GM23248 (cell line): ENCODE results near the gene AADAT. TPM values are rescaled to one million over a fixed set of nuclear protein-coding genes. Genes with fewer than 3 reads are reported as not detected.
"Not testable (repeated sequence)": the region's sequence is repeated elsewhere in the genome, so short reads cannot be mapped to it uniquely, and the experiment has no call there.

Source experiments
- DNase-seq: peaks from one replicate; pipeline ENCODE4 v3.0.0-alpha.2; 2015
- H2AFZ ChIP-seq: fragments of 200-600 bp; sonication (generic); 2 replicates; pipeline ENCODE4 v1.6.1; 2016; ENCODE audit warnings: antibody characterized with exemption
- H3F3A ChIP-seq: fragments of 200-600 bp; sonication (generic); 2 replicates; pipeline ENCODE4 v1.6.1; 2016; ENCODE audit warnings: mild to moderate bottlenecking, antibody characterized with exemption, mixed run types; ENCODE audit not compliant: insufficient read depth
- H3K27ac ChIP-seq: fragments of 200-600 bp; sonication (generic); 2 replicates; pipeline ENCODE4 v1.5.1; 2016; ENCODE audit warnings: mild to moderate bottlenecking
- H3K27me3 ChIP-seq: fragments of 200-600 bp; sonication (generic); replicated peaks from 2 replicates; pipeline ENCODE4 v1.6.1; 2016; ENCODE audit warnings: mild to moderate bottlenecking; ENCODE audit not compliant: insufficient read depth
- H3K36me3 ChIP-seq: fragments of 200-600 bp; sonication (generic); 2 replicates; pipeline ENCODE4 v1.6.1; 2016; ENCODE audit warnings: low read depth, mild to moderate bottlenecking
- H3K4me1 ChIP-seq: fragments of 200-600 bp; sonication (generic); 2 replicates; pipeline ENCODE4 v1.6.1; 2016; ENCODE audit warnings: mild to moderate bottlenecking; ENCODE audit not compliant: insufficient read depth
- H3K4me2 ChIP-seq: fragments of 200-600 bp; sonication (generic); one replicate; pipeline ENCODE4 v1.6.1; 2016; ENCODE audit warnings: mild to moderate bottlenecking; ENCODE audit not compliant: unreplicated experiment
- H3K4me3 ChIP-seq: fragments of 200-600 bp; sonication (generic); 2 replicates; pipeline ENCODE4 v1.5.1; 2016; ENCODE audit warnings: mild to moderate bottlenecking
- H3K79me2 ChIP-seq: fragments of 200-600 bp; sonication (generic); 2 replicates; pipeline ENCODE4 v1.6.1; 2016; ENCODE audit warnings: mild to moderate bottlenecking; ENCODE audit not compliant: insufficient read depth
- H3K9ac ChIP-seq: fragments of 200-600 bp; sonication (generic); 2 replicates; pipeline ENCODE4 v1.6.1; 2016; ENCODE audit warnings: mild to moderate bottlenecking
- H3K9me2 ChIP-seq: fragments of 200-600 bp; sonication (generic); 2 replicates; pipeline ENCODE4 v1.6.1; 2016; ENCODE audit warnings: mixed run types, mild to moderate bottlenecking, moderate library complexity; ENCODE audit not compliant: insufficient read depth
- H3K9me3 ChIP-seq: fragments of 200-600 bp; sonication (generic); one replicate; pipeline ENCODE4 v1.6.1; 2017; ENCODE audit warnings: low read depth
- H4K20me1 ChIP-seq: fragments of 200-600 bp; sonication (generic); 2 replicates; pipeline ENCODE4 v1.6.0; 2016; ENCODE audit not compliant: insufficient read depth
- EZH2 ChIP-seq: fragments of 200-600 bp; sonication (generic); IDR thresholded peaks from 2 replicates; pipeline ENCODE4 v1.6.1; 2018; ENCODE audit warnings: antibody characterized with exemption, mild to moderate bottlenecking; ENCODE audit not compliant: insufficient read depth, poor library complexity, severe bottlenecking
- EZH2phosphoT487 ChIP-seq: fragments of 200-600 bp; sonication (generic); IDR thresholded peaks from 2 replicates; pipeline ENCODE4 v1.6.1; 2018; ENCODE audit warnings: antibody characterized with exemption, moderate library complexity, mild to moderate bottlenecking, low read depth; ENCODE audit not compliant: insufficient read depth
- WGBS, 2 experiments: methylation state at CpG; one replicate each; pipeline ENCODE4 v1.1.6; 2015 to 2017; ENCODE audit warnings: low lambda C conversion rate in 2 of 2, low coverage in 1 of 2; ENCODE audit errors: missing lambda C conversion rate in 2 of 2; 5-methylcytosine and 5-hydroxymethylcytosine counted together
- in situ Hi-C: fragments of 300-500 bp; cut with MboI; formaldehyde crosslinking; loops from 2 replicates; pipeline ENCODE4 v1.15.0; 2020
- polyA plus RNA-seq: library from polyadenylated mRNA; unstranded; fragments of >200 nt; fragmentation: Nextera tagmentation; extraction: Ambion mirVana; gene quantifications from 2 replicates; pipeline ENCODE4 v1.2.1, GENCODE V29; 2016
- total RNA-seq: library from RNA; depleted of rRNA; stranded (reverse); fragments of >200 nt; shearing (Covaris generic); gene quantifications from 2 replicates; pipeline ENCODE4 v1.2.3, GENCODE V29; 2014

AADAT gene
- total and polyA plus RNA-seq, 2 experiments from 2014 or later = 4.3 to 7.7 TPM

GRCh38 chr4:170114636-170115035 is 24.9 kb upstream of the AADAT start:
- WGBS, 2 experiments = 78 to 83% methylated on average over 4 of the region's 4 CpGs
- Histone ChIP-seq H3K79me2 (no peaks in the 10 kb centered on the region), H3K4me1 (peaks cover 6% of the 10 kb centered on the region), H3F3A (0 out of 2 replicates have a peak, but pooled peaks cover 2% of the 10 kb centered on the region), H3K27me3 (no peaks in the 10 kb centered on the region), H3K9me2 (no peaks in the 10 kb centered on the region), H3K9ac (no peak overlapping the region), H3K4me3 (no peak overlapping the region), H3K4me2 (no peak overlapping the region), H2AFZ (no peak overlapping the region), H3K36me3 (no peaks in the 10 kb centered on the region), H4K20me1 (no peaks in the 10 kb centered on the region), H3K9me3 (no peaks in the 10 kb centered on the region), H3K27ac (no peak overlapping the region)
- in situ Hi-C loops = no loop called here
- DNase-seq = no peak
- TF ChIP-seq EZH2 (no peak), EZH2phosphoT487 (no peak)

GRCh38 chr4:170114183-170114582 is 24.4 kb upstream of the AADAT start:
- H3K9ac ChIP-seq, H2AFZ ChIP-seq, DNase-seq, H3K4me3 ChIP-seq, in situ Hi-C loops, H3K27me3 ChIP-seq, H4K20me1 ChIP-seq, H3K27ac ChIP-seq, H3F3A ChIP-seq, H3K9me3 ChIP-seq, H3K79me2 ChIP-seq, H3K9me2 ChIP-seq, H3K4me2 ChIP-seq, H3K36me3 ChIP-seq: not testable (repeated sequence)
- peaks cover 11% of the 10 kb centered on the region for H3K4me1 ChIP-seq
- WGBS, 2 experiments = 21 to 38% methylated on average over 1 of the region's 1 CpG

- no peaks in the 10 kb centered on the region for H3K79me2 ChIP-seq
- H3K9me2 ChIP-seq = no peaks in the 10 kb centered on the region
- WGBS, 2 experiments = 94 to 95% methylated on average over 3 of the region's 3 CpGs
- in situ Hi-C loops = no loop called here
- H3K27ac ChIP-seq = no peak overlapping the region
- no peak for TF ChIP-seq EZH2
- no peak for TF ChIP-seq EZH2phosphoT487
- H3K4me3 ChIP-seq = no peak overlapping the region
- no peak overlapping the region for H3K9ac ChIP-seq
- H3K27me3 ChIP-seq = no peaks in the 10 kb centered on the region
- H3F3A ChIP-seq = peaks cover 13% of the 10 kb centered on the region; the same call in 1 of the 2 replicates
- no peaks in the 10 kb centered on the region for H3K9me3 ChIP-seq
- no peak overlapping the region for H3K4me2 ChIP-seq
- H3K36me3 ChIP-seq = no peaks in the 10 kb centered on the region
- no peak overlapping the region for H2AFZ ChIP-seq
- no peak for DNase-seq
- no peaks in the 10 kb centered on the region for H4K20me1 ChIP-seq
- peaks cover 19% of the 10 kb centered on the region for H3K4me1 ChIP-seq
Observed at GRCh38 chr4:170111546-170111945, 21.8 kb upstream of the AADAT start.

- Histone ChIP-seq H3K4me1 (peaks cover 19% of the 10 kb centered on the region), H3K4me2 (no peak overlapping the region), H3K27ac (no peak overlapping the region), H3K9me3 (no peaks in the 10 kb centered on the region), H3F3A (peaks cover 13% of the 10 kb centered on the region; the same call in 1 of the 2 replicates), H2AFZ (no peak overlapping the region), H3K9me2 (no peaks in the 10 kb centered on the region), H3K27me3 (no peaks in the 10 kb centered on the region), H3K4me3 (no peak overlapping the region), H4K20me1 (no peaks in the 10 kb centered on the region), H3K36me3 (no peaks in the 10 kb centered on the region), H3K9ac (no peak overlapping the region), H3K79me2 (no peaks in the 10 kb centered on the region)
- DNase-seq = no peak
- WGBS, 2 experiments = 91 to 96% methylated on average over 2 of the region's 2 CpGs
- in situ Hi-C loops = no loop called here
- TF ChIP-seq EZH2phosphoT487 = no peak
- TF ChIP-seq EZH2 = no peak
Observed at GRCh38 chr4:170111085-170111484, 21.3 kb upstream of the AADAT start.

GRCh38 chr4:170110285-170110672 is 20.5 kb upstream of the AADAT start:
- H3K36me3 ChIP-seq = no peaks in the 10 kb centered on the region
- H3K4me2 ChIP-seq = peak overlapping the region; percentile 26
- H3K27ac ChIP-seq = no peak overlapping the region
- in situ Hi-C loops = no loop called here
- no peaks in the 10 kb centered on the region for H4K20me1 ChIP-seq
- TF ChIP-seq EZH2phosphoT487 (no peak), EZH2 (no peak)
- no peaks in the 10 kb centered on the region for H3K9me2 ChIP-seq
- no peaks in the 10 kb centered on the region for H3K27me3 ChIP-seq
- no peak for DNase-seq
- peaks cover 13% of the 10 kb centered on the region; the same call in 1 of the 2 replicates for H3F3A ChIP-seq
- H3K9me3 ChIP-seq = no peaks in the 10 kb centered on the region
- no peak overlapping the region for H3K9ac ChIP-seq
- peaks cover 19% of the 10 kb centered on the region for H3K4me1 ChIP-seq
- no peak overlapping the region for H3K4me3 ChIP-seq
- 64 to 67% methylated on average over 5 of the region's 5 CpGs for WGBS, 2 experiments
- no peaks in the 10 kb centered on the region for H3K79me2 ChIP-seq
- H2AFZ ChIP-seq = peak overlapping the region; percentile 12; the same call in 1 of the 2 replicates
